GM23338 (cell line): ENCODE data around the gene USP20.

Experiments
- CTCF ChIP-seq, 2 experiments: fragments of 200-600 bp in 1 of 2; sonication (generic) in 1 of 2; conservative IDR thresholded peaks; 2 replicates each; pipeline versions ENCODE4 v1.5.1 to v1.6.1; 2016 to 2017; ENCODE audit warnings: antibody characterized with exemption in 2 of 2, low read depth in 2 of 2, mild to moderate bottlenecking in 2 of 2, moderate library complexity in 1 of 2
- EZH2 ChIP-seq: fragments of 200-600 bp; sonication (generic); IDR thresholded peaks from one replicate; pipeline ENCODE4 v1.8.0; 2017; ENCODE audit warnings: antibody characterized with exemption, mild to moderate bottlenecking, low read depth; ENCODE audit not compliant: unreplicated experiment
- JUNB ChIP-seq: IDR thresholded peaks from one replicate; pipeline ENCODE4 v1.6.1; 2016; ENCODE audit warnings: antibody characterized with exemption; ENCODE audit not compliant: unreplicated experiment
- TF ChIP-seq, protein P1 (sequence below): IDR thresholded peaks from 2 replicates; pipeline ENCODE4 v1.6.1; 2016; ENCODE audit warnings: antibody characterized with exemption

GRCh38 chr9:129826344-129826743 is 8.9 kb upstream of the USP20 start:
- TF ChIP-seq CTCF (conservative IDR thresholded peaks at IDR 0.05; ENCODE audit: low read depth in 2 of 2) (no peak), JUNB (no peak), EZH2 (no peak)
- TF ChIP-seq, protein P1, sequence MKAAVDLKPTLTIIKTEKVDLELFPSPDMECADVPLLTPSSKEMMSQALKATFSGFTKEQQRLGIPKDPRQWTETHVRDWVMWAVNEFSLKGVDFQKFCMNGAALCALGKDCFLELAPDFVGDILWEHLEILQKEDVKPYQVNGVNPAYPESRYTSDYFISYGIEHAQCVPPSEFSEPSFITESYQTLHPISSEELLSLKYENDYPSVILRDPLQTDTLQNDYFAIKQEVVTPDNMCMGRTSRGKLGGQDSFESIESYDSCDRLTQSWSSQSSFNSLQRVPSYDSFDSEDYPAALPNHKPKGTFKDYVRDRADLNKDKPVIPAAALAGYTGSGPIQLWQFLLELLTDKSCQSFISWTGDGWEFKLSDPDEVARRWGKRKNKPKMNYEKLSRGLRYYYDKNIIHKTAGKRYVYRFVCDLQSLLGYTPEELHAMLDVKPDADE, result no peak
